ENCODE results near the gene KAZN. TPM values are rescaled to one million over a fixed set of nuclear protein-coding genes. Genes with fewer than 3 reads are reported as not detected.

The KAZN gene
- total RNA-seq, 2 donors from 2014 or later: 9.8 to 12.2 TPM

DNA sequence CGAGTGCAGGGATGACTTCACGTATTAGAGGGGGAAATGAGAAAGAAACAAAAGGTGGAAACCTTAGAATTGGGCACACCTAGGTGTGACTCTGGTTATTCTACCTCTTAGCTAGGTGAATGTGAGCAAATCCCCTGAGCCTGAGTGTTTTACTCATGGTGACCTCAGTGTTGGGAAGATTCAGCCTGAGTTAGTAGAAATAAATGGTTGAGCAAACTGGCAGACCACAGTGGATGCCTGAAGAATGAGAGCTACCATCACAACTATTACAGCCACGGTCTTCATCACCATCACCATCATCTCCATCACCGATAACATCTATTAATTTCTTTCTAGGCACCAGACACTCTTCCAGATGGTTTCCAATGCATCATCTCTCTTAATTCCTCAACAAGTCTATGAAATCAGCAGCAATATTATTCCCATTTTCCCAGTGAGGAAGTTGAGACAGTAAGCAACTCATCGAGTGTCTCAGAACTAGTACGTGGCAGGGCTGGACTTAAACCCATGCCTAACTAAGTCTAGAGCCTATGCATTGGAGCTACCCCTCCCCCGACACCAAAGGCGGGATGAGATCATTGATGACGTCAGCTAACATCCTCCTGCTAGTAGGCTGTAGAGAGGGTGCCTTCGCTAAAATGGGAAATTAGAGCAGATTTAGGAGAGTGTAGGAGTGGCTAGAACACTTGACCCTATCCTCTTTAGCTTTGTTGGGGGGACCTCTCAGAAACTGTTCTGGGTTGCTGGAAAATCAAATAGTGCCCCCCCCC is 7.9 kb upstream of the KAZN start:
- Histone ChIP-seq H3K4me3 (no peak overlapping the region), H3K4me1 (no peaks in the 10 kb centered on the region), H3K9me3 (no peaks in the 10 kb centered on the region), H3K9ac (ENCODE audit: low read depth in 2 of 2, low read length in 2 of 2) (no peak overlapping the region), H3K27ac (no peak overlapping the region), H3K36me3 (no peaks in the 10 kb centered on the region), H3K27me3 (no peaks in the 10 kb centered on the region)
- TF ChIP-seq, protein P1, sequence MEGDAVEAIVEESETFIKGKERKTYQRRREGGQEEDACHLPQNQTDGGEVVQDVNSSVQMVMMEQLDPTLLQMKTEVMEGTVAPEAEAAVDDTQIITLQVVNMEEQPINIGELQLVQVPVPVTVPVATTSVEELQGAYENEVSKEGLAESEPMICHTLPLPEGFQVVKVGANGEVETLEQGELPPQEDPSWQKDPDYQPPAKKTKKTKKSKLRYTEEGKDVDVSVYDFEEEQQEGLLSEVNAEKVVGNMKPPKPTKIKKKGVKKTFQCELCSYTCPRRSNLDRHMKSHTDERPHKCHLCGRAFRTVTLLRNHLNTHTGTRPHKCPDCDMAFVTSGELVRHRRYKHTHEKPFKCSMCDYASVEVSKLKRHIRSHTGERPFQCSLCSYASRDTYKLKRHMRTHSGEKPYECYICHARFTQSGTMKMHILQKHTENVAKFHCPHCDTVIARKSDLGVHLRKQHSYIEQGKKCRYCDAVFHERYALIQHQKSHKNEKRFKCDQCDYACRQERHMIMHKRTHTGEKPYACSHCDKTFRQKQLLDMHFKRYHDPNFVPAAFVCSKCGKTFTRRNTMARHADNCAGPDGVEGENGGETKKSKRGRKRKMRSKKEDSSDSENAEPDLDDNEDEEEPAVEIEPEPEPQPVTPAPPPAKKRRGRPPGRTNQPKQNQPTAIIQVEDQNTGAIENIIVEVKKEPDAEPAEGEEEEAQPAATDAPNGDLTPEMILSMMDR (IDR thresholded peaks at IDR 0.05): no peak
- intact Hi-C loops (cut with DNase I): no loop called here
- no peak for DNase-seq

DNA sequence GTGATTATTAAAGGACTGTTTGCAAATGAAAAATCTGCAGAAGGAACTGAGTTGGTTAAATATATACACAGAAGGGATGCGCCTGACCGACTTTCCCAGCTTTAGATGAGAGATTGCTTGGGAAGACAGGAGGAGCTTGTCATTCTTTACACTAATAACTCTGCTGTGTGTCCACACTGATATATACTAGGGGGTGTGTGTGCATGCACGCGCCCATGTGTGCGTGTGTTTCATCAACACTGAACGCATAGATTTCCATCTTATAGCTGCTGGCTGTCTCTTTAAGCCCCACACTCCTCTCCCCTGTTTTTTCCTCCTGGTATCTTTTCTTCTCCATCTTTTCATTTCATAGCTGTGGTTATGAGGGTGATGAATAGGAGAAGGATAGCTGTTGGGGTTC is 6.9 kb upstream of the KAZN start:
- no peaks in the 10 kb centered on the region for H3K27me3 ChIP-seq
- H3K27ac ChIP-seq: no peak overlapping the region
- intact Hi-C loops (cut with DNase I): no loop called here
- H3K9me3 ChIP-seq: no peaks in the 10 kb centered on the region
- no peaks in the 10 kb centered on the region for H3K4me1 ChIP-seq
- DNase-seq: no peak
- H3K9ac ChIP-seq (ENCODE audit: low read depth in 2 of 2, low read length in 2 of 2): no peak overlapping the region
- no peak overlapping the region for H3K4me3 ChIP-seq
- TF ChIP-seq, protein P1 (IDR thresholded peaks at IDR 0.05): no peak
- no peaks in the 10 kb centered on the region for H3K36me3 ChIP-seq

DNA sequence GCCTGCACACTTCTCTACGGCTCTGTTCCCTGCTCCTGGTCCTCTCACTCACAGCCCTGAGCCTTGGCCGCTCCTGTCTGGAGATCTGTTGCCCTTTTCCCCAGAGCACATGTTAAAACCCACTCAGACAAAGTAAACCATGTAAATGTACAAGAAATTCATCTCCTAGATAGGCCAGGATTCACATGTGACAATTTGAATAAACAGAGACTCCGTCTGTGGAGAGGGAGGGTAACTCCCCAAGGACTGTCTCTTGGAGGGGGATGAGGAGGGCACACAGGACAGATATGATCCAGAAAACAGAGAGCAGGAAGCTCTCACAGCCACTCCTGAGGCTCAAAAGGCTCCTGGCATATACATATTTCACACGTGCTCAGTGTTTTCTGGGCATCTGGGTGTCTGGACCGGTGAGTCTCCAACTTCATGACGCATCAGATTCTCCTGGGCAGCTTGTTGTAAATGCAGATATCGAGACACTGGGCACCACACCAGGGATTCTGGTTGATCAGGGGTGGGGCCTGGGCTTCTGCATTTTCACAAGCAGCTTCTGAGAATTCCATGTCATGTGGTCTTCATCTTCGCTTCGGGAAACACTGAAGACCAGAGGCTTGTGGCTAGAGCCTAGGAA is 6.4 kb upstream of the KAZN start:
- no peak overlapping the region for H3K9ac ChIP-seq (ENCODE audit: low read depth in 2 of 2, low read length in 2 of 2)
- peaks cover under 1% of the 10 kb centered on the region for H3K27me3 ChIP-seq
- intact Hi-C loops (cut with DNase I): no loop called here
- TF ChIP-seq, protein P1 (IDR thresholded peaks at IDR 0.05): no peak
- H3K9me3 ChIP-seq: no peaks in the 10 kb centered on the region
- no peak overlapping the region for H3K27ac ChIP-seq
- no peaks in the 10 kb centered on the region for H3K4me1 ChIP-seq
- DNase-seq: no peak
- H3K36me3 ChIP-seq: no peaks in the 10 kb centered on the region
- H3K4me3 ChIP-seq: no peak overlapping the region

DNA sequence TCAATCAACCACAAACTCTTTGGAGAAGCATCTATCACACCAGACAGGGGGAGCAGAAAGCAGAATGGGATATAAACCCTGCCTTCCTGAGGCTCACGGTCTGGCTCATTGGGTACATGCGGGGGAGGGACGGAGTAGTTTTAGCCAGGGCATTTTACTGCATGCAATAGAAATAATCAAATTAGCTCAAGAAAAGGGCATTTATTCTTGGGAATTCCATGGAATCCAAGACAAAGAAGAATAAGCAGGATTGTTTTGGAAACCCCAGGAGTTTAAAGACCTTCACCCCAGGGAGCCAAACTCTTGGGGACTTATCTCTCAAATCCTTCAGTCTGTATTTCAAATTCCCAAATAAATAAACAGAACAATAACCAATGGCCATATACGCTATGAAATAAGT is 5.2 kb upstream of the KAZN start:
- Histone ChIP-seq H3K4me1 (no peaks in the 10 kb centered on the region), H3K9ac (ENCODE audit: low read depth in 2 of 2, low read length in 2 of 2) (no peak overlapping the region), H3K36me3 (no peaks in the 10 kb centered on the region), H3K27ac (no peak overlapping the region), H3K27me3 (peaks cover 13% of the 10 kb centered on the region), H3K4me3 (no peak overlapping the region), H3K9me3 (no peaks in the 10 kb centered on the region)
- intact Hi-C loops (cut with DNase I): no loop called here
- TF ChIP-seq, protein P1 (IDR thresholded peaks at IDR 0.05): no peak
- no peak for DNase-seq

DNA sequence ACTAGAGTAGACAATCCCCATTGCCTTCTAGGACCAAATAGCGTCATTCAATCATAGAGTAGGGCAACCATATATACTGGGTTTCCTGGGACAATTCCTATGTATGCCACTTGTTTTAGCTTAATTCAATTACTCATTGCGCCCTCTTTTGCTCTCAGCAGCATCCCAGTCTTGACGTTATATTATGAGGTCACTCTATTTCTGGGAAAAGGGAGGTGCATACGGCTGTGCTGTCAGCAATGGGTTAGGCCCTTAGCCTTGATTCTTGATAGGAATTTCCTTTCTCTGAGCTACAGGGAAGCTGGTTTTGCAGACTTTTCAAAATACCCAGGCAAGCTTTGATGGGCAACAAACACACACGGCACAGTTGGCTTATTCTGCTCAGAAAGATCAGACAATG is 4.4 kb upstream of the KAZN start:
- intact Hi-C loops (cut with DNase I): no loop called here
- H3K4me3 ChIP-seq: no peak overlapping the region

More for the DNA sequence above, 4.4 kb upstream of the KAZN start:
- TF ChIP-seq, protein P1 (IDR thresholded peaks at IDR 0.05): no peak
- Histone ChIP-seq H3K36me3 (no peaks in the 10 kb centered on the region), H3K27ac (no peak overlapping the region), H3K9ac (ENCODE audit: low read depth in 2 of 2, low read length in 2 of 2) (no peak overlapping the region), H3K27me3 (peaks cover 20% of the 10 kb centered on the region), H3K4me1 (no peaks in the 10 kb centered on the region), H3K9me3 (no peaks in the 10 kb centered on the region)
- DNase-seq: no peak

All from colonic mucosa (tissue), 4 donors.